Stimulated activated CD8-positive, alpha-beta memory T cell treated with anti-CD3 and anti-CD28 coated beads, Interleukin-12 subunit alpha, Interleukin-12 subunit beta, amount 100 ng/mL, for 4 hours (primary cell): Measurements from ENCODE around the gene EFHD2.
"Not testable (repeated sequence)": the region's sequence is repeated elsewhere in the genome, so short reads cannot be mapped to it uniquely, and the experiment has no call there.

Experiments used
- DNase-seq: peaks from one replicate; pipeline ENCODE4 v3.0.0-alpha.2; 2020; ENCODE audit warnings: low read depth

Gene EFHD2

GRCh38 chr1:15452866-15453571, 43.3 kb downstream of the EFHD2 start:
- no peak for DNase-seq

DNA sequence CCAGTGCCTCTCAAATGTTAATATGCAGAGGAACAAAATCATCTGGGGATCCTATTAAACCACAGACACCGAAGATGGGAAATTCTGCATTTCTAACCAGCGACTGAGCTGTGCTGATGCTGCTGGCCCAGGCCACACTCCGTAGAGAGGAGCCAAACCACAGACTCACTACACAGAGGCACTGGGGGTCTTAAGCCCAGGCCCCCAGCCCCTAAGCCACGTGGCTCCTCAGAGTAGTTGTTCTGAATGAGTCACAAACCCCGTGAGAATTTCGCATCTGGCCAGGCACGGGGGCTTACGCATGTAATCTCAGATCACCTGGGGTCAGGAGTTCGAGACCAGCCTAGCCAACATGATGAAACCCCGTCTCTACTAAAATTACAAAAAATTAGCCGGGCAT, 44.0 kb downstream of the EFHD2 start:
- DNase-seq = no peak

DNA sequence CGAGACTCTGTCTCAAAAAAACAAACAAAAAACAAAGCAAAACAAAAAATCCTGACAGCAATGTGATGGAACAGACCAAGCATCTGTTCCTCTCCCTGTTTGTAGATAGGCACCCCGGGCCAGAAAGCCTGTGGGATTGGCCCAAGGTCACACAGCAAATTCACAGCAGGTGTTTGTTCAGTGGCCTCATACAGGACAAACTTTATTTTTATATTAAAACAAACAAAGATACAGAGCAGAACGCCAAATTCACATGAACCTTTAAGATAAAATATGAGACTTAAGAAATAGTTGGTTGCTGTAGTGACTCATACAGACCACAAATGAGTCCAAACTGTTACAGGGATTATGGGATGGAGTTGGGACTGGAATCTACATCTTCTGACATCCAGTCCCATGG, 44.6 kb downstream of the EFHD2 start:
- no peak for DNase-seq

GRCh38 chr1:15455522-15455921, 45.8 kb downstream of the EFHD2 start:
- DNase-seq = no peak

GRCh38 chr1:15456313-15456954, 46.7 kb downstream of the EFHD2 start, which contains the start of gene CELA2A:
TSS of gene CELA2A (plus strand) at chr1:15456732. CDS start at chr1:15456754, 22 bp downstream.
- no peak for DNase-seq

DNA sequence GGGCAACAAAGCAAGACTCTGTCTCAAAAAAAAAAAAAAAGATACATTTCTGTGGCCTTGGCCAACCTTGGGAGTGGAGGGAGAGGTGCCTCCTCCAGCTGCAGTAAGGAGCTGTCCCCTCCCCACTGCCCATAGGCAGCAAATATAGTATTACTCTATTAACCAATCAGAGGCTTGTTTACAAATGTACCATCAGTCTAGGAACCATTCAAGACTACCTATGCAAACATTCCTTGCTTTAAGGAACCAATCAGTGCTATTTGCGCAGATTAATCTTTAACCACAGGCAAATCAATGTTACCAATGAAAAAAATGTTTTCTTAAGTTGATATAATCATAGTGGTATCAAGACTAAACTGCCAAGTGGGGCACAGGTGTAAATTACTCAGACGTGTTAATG, 47.9 kb downstream of the EFHD2 start:
- no peak for DNase-seq

DNA sequence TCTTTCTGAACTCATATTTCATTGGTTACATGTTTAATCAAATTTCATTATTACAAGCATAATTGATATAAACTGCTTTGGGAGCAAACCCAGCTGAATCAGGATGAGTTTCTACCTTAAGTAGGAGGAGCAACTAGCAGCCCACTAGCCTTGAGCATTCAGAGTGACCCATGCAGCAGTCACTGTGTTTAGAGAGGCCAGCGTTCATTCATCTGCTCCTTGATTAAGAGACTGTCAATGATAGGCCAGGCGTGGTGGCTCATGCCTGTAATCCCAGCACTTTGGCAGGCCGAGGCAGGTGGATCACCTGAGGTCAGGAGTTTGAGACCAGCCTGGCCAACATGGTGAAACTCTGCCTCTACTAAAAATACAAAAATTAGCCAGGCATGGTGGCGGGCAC, 48.7 kb downstream of the EFHD2 start:
- DNase-seq = not testable (repeated sequence)

GRCh38 chr1:15459771-15460707, 50.4 kb downstream of the EFHD2 start:
- DNase-seq = no peak

- no peak for DNase-seq
These were observed 51.0 kb downstream of the EFHD2 start for GRCh38 chr1:15460708-15461095.

DNA sequence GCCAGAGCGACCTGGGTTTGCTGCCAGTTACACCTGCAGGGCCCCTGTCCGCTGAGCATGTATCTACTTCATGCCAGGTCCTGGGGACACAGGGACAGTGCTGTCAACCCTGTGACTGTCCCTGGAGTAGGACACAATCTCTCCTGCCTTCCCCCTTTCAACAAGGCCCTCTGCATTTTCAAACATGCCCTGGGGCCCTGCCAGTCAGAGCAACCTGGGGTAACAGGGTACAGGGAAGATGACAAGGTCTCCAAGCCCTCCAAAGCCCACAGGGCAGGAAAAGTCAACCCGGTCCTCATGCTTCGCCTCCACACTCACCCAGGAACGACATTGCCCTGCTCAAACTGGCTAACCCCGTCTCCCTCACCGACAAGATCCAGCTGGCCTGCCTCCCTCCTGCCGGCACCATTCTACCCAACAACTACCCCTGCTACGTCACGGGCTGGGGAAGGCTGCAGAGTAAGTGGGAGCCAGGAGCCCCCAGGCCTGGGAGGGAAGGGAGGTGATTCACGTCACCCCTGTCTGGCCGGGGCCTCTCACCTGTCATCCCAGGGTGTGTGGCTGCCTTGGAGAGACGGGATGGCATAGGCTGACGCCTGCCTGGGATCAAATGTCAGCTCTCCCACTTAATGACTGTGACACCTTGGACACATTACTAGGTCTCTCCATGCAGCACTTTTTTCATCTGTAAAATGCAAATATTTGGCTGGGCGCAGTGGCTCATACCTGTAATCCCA, 53.5 kb downstream of the EFHD2 start:
- not testable (repeated sequence) for DNase-seq

- DNase-seq = not testable (repeated sequence)
These were observed 54.2 kb downstream of the EFHD2 start for GRCh38 chr1:15463926-15464322.

DNA sequence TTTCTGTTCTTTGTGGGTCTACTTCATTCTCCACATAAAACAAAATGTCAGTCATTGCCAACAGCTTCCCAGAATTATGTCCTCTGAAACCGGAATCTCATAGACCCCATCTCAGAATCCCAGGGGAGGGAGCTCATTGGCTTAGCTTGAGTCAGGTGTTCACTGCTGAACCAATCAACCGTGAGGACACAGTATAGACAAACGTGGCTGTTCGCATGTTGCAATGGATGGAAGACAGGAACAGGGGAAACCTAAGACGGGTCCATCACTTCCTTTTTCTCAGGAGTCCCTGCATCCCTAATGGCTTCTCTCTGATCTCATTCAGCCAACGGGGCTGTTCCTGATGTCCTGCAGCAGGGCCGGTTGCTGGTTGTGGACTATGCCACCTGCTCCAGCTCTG, 56.0 kb downstream of the EFHD2 start:
- no peak for DNase-seq

DNA sequence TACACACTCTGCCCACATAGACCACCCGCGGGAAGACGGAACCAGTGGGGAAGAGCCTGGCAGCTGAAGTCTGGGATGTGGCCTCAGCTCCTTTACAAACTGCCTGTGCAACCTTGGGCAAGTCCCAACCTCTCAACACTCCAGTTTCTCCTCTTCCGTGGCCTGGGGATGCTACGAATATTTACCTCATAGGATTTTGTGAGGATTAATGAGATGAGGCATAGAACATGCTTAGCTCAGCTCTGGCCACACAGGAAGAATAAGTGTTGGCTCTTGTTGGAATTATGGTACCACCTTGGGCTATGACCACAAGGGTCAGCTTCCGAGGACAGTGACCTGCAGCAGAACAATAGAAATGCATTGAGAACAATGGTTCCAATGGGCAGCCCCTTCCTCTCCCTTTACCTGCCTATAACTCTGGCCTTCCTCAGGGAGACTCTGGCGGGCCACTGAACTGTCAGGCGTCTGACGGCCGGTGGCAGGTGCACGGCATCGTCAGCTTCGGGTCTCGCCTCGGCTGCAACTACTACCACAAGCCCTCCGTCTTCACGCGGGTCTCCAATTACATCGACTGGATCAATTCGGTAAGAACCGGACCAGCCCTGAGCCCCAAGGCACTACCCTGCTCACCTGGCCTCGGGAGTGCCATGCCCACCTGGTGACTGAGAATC, 57.4 kb downstream of the EFHD2 start:
- not testable (repeated sequence) for DNase-seq

DNA sequence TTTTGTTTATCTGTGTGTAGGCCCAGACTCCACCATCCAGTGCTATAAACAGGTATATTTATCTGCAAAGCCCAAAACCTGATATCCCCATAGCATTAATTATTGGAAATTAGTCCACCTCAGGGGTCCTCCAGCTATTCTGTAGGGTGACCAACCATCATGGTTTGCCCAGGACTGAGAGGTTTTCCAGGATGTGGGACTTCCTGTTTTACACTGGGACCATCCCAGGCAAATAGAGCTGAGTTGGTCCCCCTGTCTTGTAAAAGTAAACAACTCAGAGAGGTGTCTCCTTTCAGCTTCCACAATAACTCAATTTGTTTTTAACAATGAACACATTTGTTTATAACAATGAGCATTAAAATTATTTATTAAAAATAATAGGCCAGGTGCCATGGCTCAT, 58.5 kb downstream of the EFHD2 start:
- DNase-seq = no peak

DNA sequence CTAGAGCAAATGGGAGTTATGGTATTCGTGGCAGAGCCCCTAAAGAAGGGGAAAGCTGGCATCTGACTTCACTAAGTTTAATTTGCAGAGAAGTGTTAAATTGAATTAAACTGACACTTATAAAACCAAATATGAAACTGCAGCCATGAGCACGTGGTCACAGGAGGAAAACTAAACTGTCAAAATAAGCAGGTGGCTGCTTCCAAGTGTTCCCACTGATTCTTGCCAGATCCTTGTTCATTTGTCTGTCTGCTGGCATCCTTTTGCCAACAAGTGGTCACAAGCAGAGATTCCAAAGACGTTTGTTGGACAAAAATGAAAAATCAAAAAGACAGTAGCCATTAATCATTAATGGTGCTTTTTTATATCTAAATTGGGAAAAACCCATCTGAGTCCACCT, 59.7 kb downstream of the EFHD2 start:
- DNase-seq = no peak

- not testable (repeated sequence) for DNase-seq
These were observed 60.2 kb downstream of the EFHD2 start for GRCh38 chr1:15469821-15470448.

- DNase-seq = not testable (repeated sequence)
These were observed 61.4 kb downstream of the EFHD2 start for GRCh38 chr1:15471067-15471466.

GRCh38 chr1:15471723-15472122, 62.0 kb downstream of the EFHD2 start:
- DNase-seq = not testable (repeated sequence)

GRCh38 chr1:15472587-15472986, 62.9 kb downstream of the EFHD2 start:
- no peak for DNase-seq

DNA sequence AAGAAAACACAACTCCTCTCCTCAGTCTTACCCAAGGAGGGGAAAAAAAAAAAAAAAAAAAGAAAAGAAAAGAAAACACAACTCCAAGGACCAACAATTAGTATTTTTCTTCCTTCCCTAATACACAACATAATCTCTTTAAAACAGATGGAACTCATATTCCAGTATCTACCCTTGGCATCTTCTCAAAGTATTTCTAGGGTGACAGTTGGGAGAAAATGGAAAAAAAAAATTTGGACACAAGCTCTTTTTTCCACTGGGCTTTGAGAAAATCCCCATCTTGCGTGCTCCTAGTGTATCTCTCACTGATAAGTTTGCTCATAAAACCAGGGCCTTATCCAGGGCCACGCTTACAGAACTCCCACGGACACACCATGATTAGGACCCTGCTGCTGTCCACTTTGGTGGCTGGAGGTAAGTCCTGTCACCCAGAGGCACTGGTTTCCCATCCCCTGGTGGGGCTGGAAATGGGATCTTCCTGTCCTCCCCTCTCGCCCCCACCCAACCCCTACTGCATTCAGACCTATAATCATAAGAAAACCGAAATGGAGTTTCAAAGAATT, 66.1 kb downstream of the EFHD2 start, which contains the start of gene CELA2B:
Gene CELA2B (plus strand): TSS at position 353 of the 563 bp plus-strand sequence. CDS start 22 bp downstream, at position 375.
- DNase-seq = no peak
